Gastroesophageal sphincter (tissue), 4 donors: ENCODE results near the gene GEMIN7. TPM values are rescaled to one million over a fixed set of nuclear protein-coding genes. Genes with fewer than 3 reads are reported as not detected.

ENCODE experiments used
- ATAC-seq: fragments of 150-250 bp; one replicate; pipeline ENCODE4 v1.9.1; 2016; ENCODE audit warnings: mild to moderate bottlenecking, moderate library complexity
- H3K27ac ChIP-seq, 4 donors: fragments of 200-600 bp; sonication (generic) in 3 of 4; 1 replicate in 3 of 4; 2 replicates in 1 of 4; pipeline ENCODE4 v1.5.1; 2016 to 2019
- H3K27me3 ChIP-seq: fragments of 200-600 bp; sonication (generic); one replicate; pipeline ENCODE4 v1.5.1; 2019
- H3K36me3 ChIP-seq, 2 donors: fragments of 200-600 bp; sonication (generic); one replicate each; pipeline ENCODE4 v1.5.1; 2019; ENCODE audit warnings: control low read depth in 1 of 2
- H3K4me1 ChIP-seq, 3 donors: fragments of 200-600 bp; sonication (generic); 1 replicate in 2 of 3; 2 replicates in 1 of 3; pipeline ENCODE4 v1.5.1; 2016 to 2019; ENCODE audit warnings: control low read depth in 2 of 3
- H3K4me3 ChIP-seq, 2 donors: fragments of 200-600 bp; sonication (generic); one replicate each; pipeline ENCODE4 v1.5.1; 2019; ENCODE audit warnings: mild to moderate bottlenecking in 1 of 2, moderate library complexity in 1 of 2
- H3K9me3 ChIP-seq, 3 donors: fragments of 200-600 bp; sonication (generic); one replicate each; pipeline ENCODE4 v1.5.1; 2017 to 2019; ENCODE audit warnings: control low read depth in 2 of 3
- CTCF ChIP-seq, 4 experiments: fragments of 200-600 bp in 2 of 4; fragments of 450-650 bp in 2 of 4; sonication (generic) in 1 of 4; IDR thresholded peaks; one replicate each; pipeline ENCODE4 v1.5.1; 2017 to 2019; ENCODE audit warnings: antibody characterized with exemption in 4 of 4, mild to moderate bottlenecking in 2 of 4, moderate library complexity in 2 of 4
- EP300 ChIP-seq: sonication (generic); formaldehyde crosslinking; IDR thresholded peaks from one replicate; pipeline ENCODE4 v1.6.1; 2017; ENCODE audit warnings: antibody characterized with exemption, mild to moderate bottlenecking
- POLR2A ChIP-seq, 2 donors: fragments of 450-650 bp; IDR thresholded peaks; one replicate each; pipeline ENCODE4 v1.6.1; 2017; ENCODE audit warnings: antibody characterized with exemption in 2 of 2, mild to moderate bottlenecking in 2 of 2, moderate library complexity in 1 of 2
- POLR2AphosphoS5 ChIP-seq: sonication (generic); formaldehyde crosslinking; IDR thresholded peaks from one replicate; pipeline ENCODE4 v1.6.1; 2017; ENCODE audit warnings: antibody characterized with exemption
- WGBS, 2 donors: methylation state at CpG; one replicate each; pipeline ENCODE4 v1.1.5; 2018; ENCODE audit warnings: low coverage in 1 of 2; 5-methylcytosine and 5-hydroxymethylcytosine counted together
- total RNA-seq, 4 donors: library from RNA; depleted of rRNA; stranded (reverse); fragments of >200 nt; gene quantifications; one replicate each; pipeline ENCODE4 v1.1.0, GENCODE V29; 2016

Gene GEMIN7
- total RNA-seq, 4 donors from 2014 or later: 6.4 to 17.6 (median 14.8) TPM

- WGBS, 2 donors: 82 to 95% methylated on average over 5 to 6 of the region's 6 CpGs
- no peak for ATAC-seq
- Histone ChIP-seq H3K27ac (no peak overlapping the region), H3K36me3 (peaks cover 0 to 5% of the 10 kb centered on the region in 2 donors), H3K27me3 (no peaks in the 10 kb centered on the region), H3K4me1 (peaks cover 0 to 24% (median 4%) of the 10 kb centered on the region in 3 donors), H3K9me3 (no peaks in the 10 kb centered on the region), H3K4me3 (no peak overlapping the region)
- no peak for TF ChIP-seq POLR2AphosphoS5
- no peak for TF ChIP-seq CTCF (IDR thresholded peaks at IDR 0.05)
- TF ChIP-seq EP300: no peak
- TF ChIP-seq POLR2A (IDR thresholded peaks at IDR 0.05): no peak
Observed at GRCh38 chr19:45119582-45119981, 40.5 kb downstream of the GEMIN7 start.

GRCh38 chr19:45121827-45122345 is 42.8 kb downstream of the GEMIN7 start:
- 80% methylated on average over 1 of the region's 11 CpGs; no CpG with 5 or more reads in 1 of the 2 donors for WGBS, 2 donors
- peaks cover 0 to 17% (median 4%) of the 10 kb centered on the region in 3 donors for H3K4me1 ChIP-seq
- no peak overlapping the region for H3K4me3 ChIP-seq
- no peaks in the 10 kb centered on the region for H3K27me3 ChIP-seq
- no peak overlapping the region for H3K27ac ChIP-seq
- ATAC-seq: no peak
- TF ChIP-seq POLR2AphosphoS5: no peak
- TF ChIP-seq EP300: no peak
- TF ChIP-seq POLR2A (IDR thresholded peaks at IDR 0.05): no peak
- TF ChIP-seq CTCF (IDR thresholded peaks at IDR 0.05): no peak
- H3K9me3 ChIP-seq: no peaks in the 10 kb centered on the region
- peaks cover 0 to 5% of the 10 kb centered on the region in 2 donors for H3K36me3 ChIP-seq

- Histone ChIP-seq H3K27ac (no peak overlapping the region), H3K9me3 (no peaks in the 10 kb centered on the region), H3K4me3 (no peak overlapping the region), H3K27me3 (no peaks in the 10 kb centered on the region), H3K36me3 (peaks cover 0 to 5% of the 10 kb centered on the region in 2 donors), H3K4me1 (peaks cover 0 to 9% (median 0%) of the 10 kb centered on the region in 3 donors)
- 67 to 89% methylated on average over 3 to 4 of the region's 6 CpGs for WGBS, 2 donors
- TF ChIP-seq CTCF (IDR thresholded peaks at IDR 0.05): no peak
- TF ChIP-seq POLR2A (IDR thresholded peaks at IDR 0.05): no peak
- TF ChIP-seq POLR2AphosphoS5: no peak
- no peak for TF ChIP-seq EP300
- ATAC-seq: no peak
Observed at GRCh38 chr19:45122832-45123231, 43.8 kb downstream of the GEMIN7 start.

- Histone ChIP-seq H3K27ac (no peak overlapping the region), H3K27me3 (no peaks in the 10 kb centered on the region), H3K36me3 (peaks cover 0 to 5% of the 10 kb centered on the region in 2 donors), H3K4me3 (no peak overlapping the region), H3K9me3 (no peaks in the 10 kb centered on the region), H3K4me1 (peaks cover 0 to 3% (median 0%) of the 10 kb centered on the region in 3 donors)
- ATAC-seq: no peak
- WGBS, 2 donors: 41 to 73% methylated on average over 3 to 4 of the region's 9 CpGs
- no peak for TF ChIP-seq CTCF (IDR thresholded peaks at IDR 0.05)
- TF ChIP-seq POLR2A (IDR thresholded peaks at IDR 0.05): no peak
- no peak for TF ChIP-seq POLR2AphosphoS5
- TF ChIP-seq EP300: no peak
Observed at GRCh38 chr19:45123440-45123850, 44.4 kb downstream of the GEMIN7 start.

- Histone ChIP-seq H3K27ac (no peak overlapping the region), H3K4me3 (no peak overlapping the region), H3K9me3 (no peaks in the 10 kb centered on the region), H3K4me1 (no peaks in the 10 kb centered on the region), H3K36me3 (peaks cover 0 to 5% of the 10 kb centered on the region in 2 donors), H3K27me3 (no peaks in the 10 kb centered on the region)
- TF ChIP-seq EP300 (no peak), CTCF (IDR thresholded peaks at IDR 0.05) (no peak), POLR2A (IDR thresholded peaks at IDR 0.05) (no peak), POLR2AphosphoS5 (no peak)
- ATAC-seq: no peak
- WGBS, 2 donors: 78% methylated on average over 4 of the region's 6 CpGs; no CpG with 5 or more reads in 1 of the 2 donors
Observed at GRCh38 chr19:45124021-45124420, 45.0 kb downstream of the GEMIN7 start.
